Osteocyte (in vitro differentiated cells): ENCODE results near the gene HECW1. TPM values are rescaled to one million over a fixed set of nuclear protein-coding genes. Genes with fewer than 3 reads are reported as not detected.

Source experiments
- DNase-seq: peaks from one replicate; pipeline ENCODE4 v3.0.0; 2021; ENCODE audit warnings: mixed read lengths; ENCODE audit not compliant: unreplicated experiment; ENCODE audit errors: extremely low spot score
- H3K27ac Mint-ChIP-seq: one replicate; pipeline ENCODE4 v1.8.0; 2021; ENCODE audit warnings: mild to moderate bottlenecking, mixed read lengths; ENCODE audit not compliant: unreplicated experiment
- H3K27me3 Mint-ChIP-seq: one replicate; pipeline ENCODE4 v1.8.0; 2021; ENCODE audit warnings: mixed read lengths; ENCODE audit not compliant: unreplicated experiment
- H3K36me3 Mint-ChIP-seq: one replicate; pipeline ENCODE4 v1.8.0; 2021; ENCODE audit warnings: mixed read lengths; ENCODE audit not compliant: unreplicated experiment
- H3K4me1 Mint-ChIP-seq: one replicate; pipeline ENCODE4 v1.8.0; 2021; ENCODE audit warnings: mixed read lengths; ENCODE audit not compliant: unreplicated experiment
- H3K4me3 Mint-ChIP-seq: one replicate; pipeline ENCODE4 v1.8.0; 2021; ENCODE audit warnings: mild to moderate bottlenecking, moderate library complexity, mixed read lengths; ENCODE audit not compliant: unreplicated experiment
- H3K9me3 Mint-ChIP-seq: one replicate; pipeline ENCODE4 v1.8.0; 2021; ENCODE audit warnings: mixed read lengths; ENCODE audit not compliant: unreplicated experiment
- total RNA-seq: library from RNA; stranded (reverse); gene quantifications from 2 replicates; pipeline ENCODE4 v1.2.1, GENCODE V29; 2021
- TF ChIP-seq, protein P1 (sequence below): fragments of 200-600 bp; sonication (generic); IDR thresholded peaks from 2 replicates; pipeline ENCODE4 v1.5.0; 2021; ENCODE audit warnings: antibody characterized with exemption, mild to moderate bottlenecking, moderate library complexity

The HECW1 gene
- total RNA-seq, 1 donor from 2014 or later: 0.16 TPM

DNA sequence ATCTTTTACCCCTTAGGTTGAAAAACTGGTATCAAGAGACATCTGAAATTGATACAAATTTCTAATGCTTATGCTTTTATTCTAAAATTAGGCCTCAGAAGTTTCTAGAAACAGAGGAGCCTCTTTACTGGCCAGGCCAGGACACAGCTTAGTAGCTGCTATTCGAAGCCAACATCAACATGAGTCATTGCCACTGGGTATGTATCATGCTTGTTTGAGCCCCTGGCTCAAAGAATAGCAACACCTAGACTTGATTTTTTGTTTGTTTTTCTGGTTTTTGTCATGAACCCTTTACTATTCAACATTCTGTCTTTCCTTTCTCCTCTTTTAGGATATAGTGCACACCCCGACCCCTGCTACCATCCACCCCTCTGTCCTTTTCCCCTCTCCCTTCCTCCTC lies 379.5 kb downstream of the HECW1 start:
- Mint-ChIP-seq H3K27me3 (peaks cover 24% of the 10 kb centered on the region), H3K4me3 (no peak overlapping the region), H3K36me3 (no peaks in the 10 kb centered on the region), H3K9me3 (no peaks in the 10 kb centered on the region), H3K4me1 (peaks cover 23% of the 10 kb centered on the region), H3K27ac (no peak overlapping the region)
- no peak for DNase-seq
- TF ChIP-seq, protein P1, sequence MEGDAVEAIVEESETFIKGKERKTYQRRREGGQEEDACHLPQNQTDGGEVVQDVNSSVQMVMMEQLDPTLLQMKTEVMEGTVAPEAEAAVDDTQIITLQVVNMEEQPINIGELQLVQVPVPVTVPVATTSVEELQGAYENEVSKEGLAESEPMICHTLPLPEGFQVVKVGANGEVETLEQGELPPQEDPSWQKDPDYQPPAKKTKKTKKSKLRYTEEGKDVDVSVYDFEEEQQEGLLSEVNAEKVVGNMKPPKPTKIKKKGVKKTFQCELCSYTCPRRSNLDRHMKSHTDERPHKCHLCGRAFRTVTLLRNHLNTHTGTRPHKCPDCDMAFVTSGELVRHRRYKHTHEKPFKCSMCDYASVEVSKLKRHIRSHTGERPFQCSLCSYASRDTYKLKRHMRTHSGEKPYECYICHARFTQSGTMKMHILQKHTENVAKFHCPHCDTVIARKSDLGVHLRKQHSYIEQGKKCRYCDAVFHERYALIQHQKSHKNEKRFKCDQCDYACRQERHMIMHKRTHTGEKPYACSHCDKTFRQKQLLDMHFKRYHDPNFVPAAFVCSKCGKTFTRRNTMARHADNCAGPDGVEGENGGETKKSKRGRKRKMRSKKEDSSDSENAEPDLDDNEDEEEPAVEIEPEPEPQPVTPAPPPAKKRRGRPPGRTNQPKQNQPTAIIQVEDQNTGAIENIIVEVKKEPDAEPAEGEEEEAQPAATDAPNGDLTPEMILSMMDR: no peak

DNA sequence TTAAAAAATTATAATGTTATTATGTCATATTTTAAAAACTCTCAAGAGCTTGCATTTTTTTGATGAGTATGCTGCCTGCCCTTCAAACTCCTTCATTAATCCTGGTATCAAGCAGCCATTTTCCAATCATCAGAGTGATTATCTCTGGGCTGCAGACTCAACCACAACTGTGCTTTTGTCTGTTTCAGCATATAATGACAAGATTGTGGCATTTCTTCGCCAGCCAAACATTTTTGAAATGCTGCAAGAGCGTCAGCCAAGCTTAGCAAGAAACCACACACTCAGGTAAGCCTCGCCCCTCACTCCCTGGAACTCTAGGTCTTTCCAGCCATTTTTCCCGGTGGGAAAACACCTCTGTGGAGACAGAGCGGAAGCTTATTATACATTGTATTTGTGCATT lies 380.4 kb downstream of the HECW1 start:
- DNase-seq: no peak
- Mint-ChIP-seq H3K27ac (no peak overlapping the region), H3K9me3 (no peaks in the 10 kb centered on the region), H3K36me3 (no peaks in the 10 kb centered on the region), H3K4me1 (peaks cover 15% of the 10 kb centered on the region), H3K27me3 (peaks cover 33% of the 10 kb centered on the region), H3K4me3 (no peak overlapping the region)
- TF ChIP-seq, protein P1: no peak

DNA sequence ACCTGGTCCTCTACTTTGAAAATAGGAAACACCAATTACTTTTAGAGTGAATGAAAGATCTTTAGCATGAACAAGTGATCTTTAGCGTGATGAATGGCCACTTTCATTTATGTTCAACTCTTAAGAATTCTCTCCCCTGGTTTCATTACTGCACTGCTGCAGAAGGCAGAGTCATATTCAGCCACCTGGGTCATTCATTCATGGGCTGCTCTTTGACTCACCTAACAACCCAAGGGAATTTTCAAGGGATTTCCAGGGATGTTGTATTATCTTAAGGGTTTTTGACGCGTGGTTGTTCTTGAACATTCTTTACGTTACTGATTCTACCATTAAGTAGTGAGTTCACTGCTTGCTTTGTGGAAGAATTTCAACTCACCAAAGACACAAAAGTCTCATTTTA lies 383.1 kb downstream of the HECW1 start:
- Mint-ChIP-seq H3K4me3 (no peak overlapping the region), H3K4me1 (peaks cover 9% of the 10 kb centered on the region), H3K9me3 (no peaks in the 10 kb centered on the region), H3K27ac (no peak overlapping the region), H3K36me3 (no peaks in the 10 kb centered on the region), H3K27me3 (peaks cover 52% of the 10 kb centered on the region)
- TF ChIP-seq, protein P1: no peak
- DNase-seq: no peak

DNA sequence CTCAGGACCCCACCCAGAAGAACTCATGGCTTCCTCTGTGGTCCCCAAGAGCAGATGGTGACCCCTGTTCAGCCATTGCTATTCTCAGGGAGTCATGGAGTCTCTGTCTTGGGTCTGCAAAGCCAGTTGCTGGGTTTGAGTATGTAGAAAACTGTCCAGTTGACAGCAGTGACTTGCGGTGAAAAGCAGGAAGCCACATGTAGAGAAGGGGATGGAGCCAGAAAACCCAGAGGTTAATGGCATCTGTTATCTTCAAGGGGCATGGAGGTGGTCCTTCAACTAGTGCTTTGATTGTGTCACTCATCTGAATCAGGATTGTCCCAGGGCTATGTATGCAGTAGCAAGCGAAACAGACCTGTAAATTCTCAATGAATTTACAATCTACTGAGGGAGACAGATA lies 384.1 kb downstream of the HECW1 start:
- Mint-ChIP-seq H3K27me3 (peaks cover 52% of the 10 kb centered on the region), H3K4me3 (no peak overlapping the region), H3K4me1 (peaks cover 14% of the 10 kb centered on the region), H3K36me3 (no peaks in the 10 kb centered on the region), H3K27ac (no peak overlapping the region), H3K9me3 (no peaks in the 10 kb centered on the region)
- TF ChIP-seq, protein P1: no peak
- DNase-seq: no peak

DNA sequence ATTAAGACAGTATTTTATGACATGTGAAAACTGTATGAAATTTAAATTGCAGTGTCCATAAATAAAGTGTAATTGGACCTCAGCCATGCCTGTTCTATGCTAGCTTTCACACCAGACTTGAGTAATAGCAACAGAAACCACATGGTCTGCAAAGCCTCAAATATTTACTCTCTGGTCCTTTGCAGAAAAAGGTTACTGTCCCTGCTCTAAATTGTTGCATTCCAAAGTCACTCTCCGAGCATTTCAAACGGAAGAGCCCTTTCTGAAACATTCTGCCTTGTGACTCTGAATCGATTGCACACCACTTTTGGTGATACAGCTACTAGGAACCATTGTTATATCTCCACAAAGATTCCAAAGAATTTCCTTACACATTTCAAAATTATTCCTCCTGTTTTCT lies 389.4 kb downstream of the HECW1 start:
- H3K9me3 Mint-ChIP-seq: no peaks in the 10 kb centered on the region
- H3K4me3 Mint-ChIP-seq: no peak overlapping the region
- peaks cover 33% of the 10 kb centered on the region for H3K27me3 Mint-ChIP-seq
- peaks cover 11% of the 10 kb centered on the region for H3K4me1 Mint-ChIP-seq
- TF ChIP-seq, protein P1: no peak
- DNase-seq: no peak
- no peaks in the 10 kb centered on the region for H3K36me3 Mint-ChIP-seq
- peak overlapping the region; percentile 32 for H3K27ac Mint-ChIP-seq
